HG02852 (cell line): Measurements from ENCODE around the gene KCNJ2.

Source experiments
- ATAC-seq: cut with Tn5 transposase; IDR thresholded peaks from one replicate; pipeline ENCODE4 v1.9.1; 2021; ENCODE audit warnings: mild to moderate bottlenecking, moderate library complexity; ENCODE audit not compliant: unreplicated experiment

The KCNJ2 gene

GRCh38 chr17:70201872-70202419 lies 32.6 kb downstream of the KCNJ2 start:
- ATAC-seq: no peak

GRCh38 chr17:70202840-70203239 lies 33.5 kb downstream of the KCNJ2 start:
- no peak for ATAC-seq

- no peak for ATAC-seq
Measured at GRCh38 chr17:70204431-70204830, 35.1 kb downstream of the KCNJ2 start.

- no peak for ATAC-seq
Measured at GRCh38 chr17:70205401-70205800, 36.1 kb downstream of the KCNJ2 start.

- no peak for ATAC-seq
Measured at GRCh38 chr17:70206361-70207010, 37.2 kb downstream of the KCNJ2 start.

GRCh38 chr17:70207184-70207583 lies 37.9 kb downstream of the KCNJ2 start:
- no peak for ATAC-seq

GRCh38 chr17:70208080-70208794 lies 38.9 kb downstream of the KCNJ2 start:
- no peak for ATAC-seq

- no peak for ATAC-seq
Measured at GRCh38 chr17:70208825-70209555, 39.7 kb downstream of the KCNJ2 start.

- no peak for ATAC-seq
Measured at GRCh38 chr17:70215656-70216055, 46.3 kb downstream of the KCNJ2 start.

GRCh38 chr17:70217571-70217970 lies 48.2 kb downstream of the KCNJ2 start:
- no peak for ATAC-seq

GRCh38 chr17:70225276-70225675 lies 55.9 kb downstream of the KCNJ2 start:
- ATAC-seq: no peak
